ENCODE results near the gene NDUFB5. TPM values are rescaled to one million over a fixed set of nuclear protein-coding genes. Genes with fewer than 3 reads are reported as not detected.

NDUFB5 gene
- polyA plus RNA-seq, 1 experiment, result 80.0 TPM

DNA sequence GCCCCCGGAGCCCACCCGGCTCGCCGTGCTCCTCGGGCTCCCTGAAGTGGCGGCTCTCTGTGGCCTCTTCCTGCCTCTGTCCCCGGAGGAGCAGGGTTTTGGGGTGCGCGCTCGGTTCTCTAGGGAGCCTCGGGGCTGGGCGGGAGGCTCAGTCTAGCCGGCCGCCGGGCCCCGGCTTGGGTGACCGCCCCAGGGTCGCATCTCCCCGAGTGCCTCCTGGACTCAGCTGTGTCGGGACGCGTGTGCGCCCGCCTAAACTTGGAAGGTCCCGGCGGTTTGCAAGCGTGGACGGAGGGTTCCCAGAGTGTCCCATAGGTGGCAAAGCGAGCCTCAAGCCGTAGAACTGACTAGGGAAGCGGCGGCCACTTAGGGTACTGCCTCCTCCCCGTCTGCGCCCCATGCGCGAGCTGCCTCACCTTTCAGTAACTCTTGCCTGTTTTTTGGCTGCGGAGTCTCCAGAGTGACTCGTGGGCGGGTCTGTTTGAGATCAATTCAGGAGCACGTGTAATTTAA, 41.3 kb upstream of the NDUFB5 start:
- Histone ChIP-seq H3K4me3 (ENCODE audit: low read depth, low read length) (peak overlapping the region; percentile 95), H3K27me3 (ENCODE audit: control insufficient read depth, insufficient read depth, low read length) (no peaks in the 10 kb centered on the region), H3K27ac (ENCODE audit: low read depth, low read length) (peak overlapping the region; percentile 71), H3K9me3 (ENCODE audit: control insufficient read depth, insufficient read depth, low read length) (no peaks in the 10 kb centered on the region)
- no peak for DNase-seq (ENCODE audit: low read depth, low spot score)
- POLR2A ChIA-PET, result interaction anchor here (0.6 kb wide), 1 partner anchor 495 kb away, joined by 4 read pairs; no protein-coding TSS in a partner anchor
- peak; percentile 57 for TF ChIP-seq CTCF (IDR thresholded peaks at IDR 0.05; ENCODE audit: low read depth, low read length)
- CTCF ChIA-PET, result interaction anchor here (0.5 to 2.6 kb wide), 4 partner anchors 12 to 240 kb away, joined by 3 to 19 read pairs (median 4); partner anchors contain the start of genes MRPL47, NDUFB5 and ZNF639

GRCh38 chr3:179565496-179565895, 39.1 kb upstream of the NDUFB5 start:
- ChIA-PET CTCF (no interaction called here), POLR2A (no interaction called here)
- Histone ChIP-seq H3K9me3 (ENCODE audit: control insufficient read depth, insufficient read depth, low read length) (no peaks in the 10 kb centered on the region), H3K27me3 (ENCODE audit: control insufficient read depth, insufficient read depth, low read length) (no peaks in the 10 kb centered on the region), H3K4me3 (ENCODE audit: low read depth, low read length) (no peak overlapping the region), H3K27ac (ENCODE audit: low read depth, low read length) (no peak overlapping the region)
- TF ChIP-seq CTCF (IDR thresholded peaks at IDR 0.05; ENCODE audit: low read depth, low read length), result no peak
- no peak for DNase-seq (ENCODE audit: low read depth, low spot score)

GRCh38 chr3:179580992-179581391, 23.6 kb upstream of the NDUFB5 start:
- ChIA-PET CTCF (interaction anchor here (1.4 kb wide), 1 partner anchor 13 kb away, joined by 3 read pairs; no protein-coding TSS in a partner anchor), POLR2A (no interaction called here)
- no peak for TF ChIP-seq CTCF (IDR thresholded peaks at IDR 0.05; ENCODE audit: low read depth, low read length)
- Histone ChIP-seq H3K27ac (ENCODE audit: low read depth, low read length) (no peak overlapping the region), H3K27me3 (ENCODE audit: control insufficient read depth, insufficient read depth, low read length) (no peaks in the 10 kb centered on the region), H3K4me3 (ENCODE audit: low read depth, low read length) (no peak overlapping the region), H3K9me3 (ENCODE audit: control insufficient read depth, insufficient read depth, low read length) (no peaks in the 10 kb centered on the region)
- DNase-seq (ENCODE audit: low read depth, low spot score), result no peak

GRCh38 chr3:179589143-179589542, 15.5 kb upstream of the NDUFB5 start:
- CTCF ChIA-PET, result no interaction called here
- POLR2A ChIA-PET, result interaction anchor here (1.2 kb wide), 1 partner anchor 242 kb away, joined by 3 read pairs; no protein-coding TSS in a partner anchor
- no peak for DNase-seq (ENCODE audit: low read depth, low spot score)

More at GRCh38 chr3:179589143-179589542, 15.5 kb upstream of the NDUFB5 start:
- no peak overlapping the region for H3K27ac ChIP-seq (ENCODE audit: low read depth, low read length)
- no peaks in the 10 kb centered on the region for H3K27me3 ChIP-seq (ENCODE audit: control insufficient read depth, insufficient read depth, low read length)
- TF ChIP-seq CTCF (IDR thresholded peaks at IDR 0.05; ENCODE audit: low read depth, low read length), result no peak
- no peak overlapping the region for H3K4me3 ChIP-seq (ENCODE audit: low read depth, low read length)
- no peaks in the 10 kb centered on the region for H3K9me3 ChIP-seq (ENCODE audit: control insufficient read depth, insufficient read depth, low read length)

Data from AG04450 (cell line).